NCI-H1105 treated with DMSO at 0.1 percent for 48 hours (cell line): ENCODE measurements around the gene ZNF423.

Experiments used
- DNase-seq: peaks from one replicate; lab custom pipeline; 2025; lab: John Stamatoyannopoulos, UW

Gene ZNF423

GRCh38 chr16:49869731-49870130, 13.8 kb upstream of the ZNF423 start:
- DNase-seq: no peak

GRCh38 chr16:49867796-49868668, 12.1 kb upstream of the ZNF423 start:
- DNase-seq: no peak

GRCh38 chr16:49867234-49867633, 11.3 kb upstream of the ZNF423 start:
- DNase-seq: no peak

DNA sequence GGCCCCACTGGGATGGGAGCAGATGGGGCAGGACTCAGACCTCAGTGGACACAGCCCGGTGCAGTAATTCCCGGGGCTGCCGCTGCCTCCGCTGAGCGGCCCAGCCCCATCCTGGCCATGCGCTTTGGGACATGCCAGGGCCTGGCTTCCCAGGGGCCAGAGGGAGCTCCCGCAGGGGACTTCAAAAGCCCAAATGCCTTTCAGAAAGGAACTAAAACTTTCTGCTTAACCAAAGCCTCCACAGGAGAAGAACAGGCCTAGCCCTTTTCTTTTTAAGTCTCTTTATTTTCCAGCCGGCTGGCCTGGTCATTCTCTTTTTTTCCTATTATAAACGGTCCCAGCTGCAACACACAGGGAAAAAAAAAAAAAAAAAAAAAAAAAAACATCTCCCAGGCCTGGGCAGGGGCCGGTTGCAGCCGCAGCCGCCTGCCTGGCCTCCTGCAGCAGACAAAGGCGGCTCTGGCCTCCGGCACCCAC, 10.7 kb upstream of the ZNF423 start:
- no peak for DNase-seq

- no peak for DNase-seq
Measured at GRCh38 chr16:49862694-49863093, 6.8 kb upstream of the ZNF423 start.

GRCh38 chr16:49861299-49861698, 5.4 kb upstream of the ZNF423 start:
- no peak for DNase-seq

- DNase-seq: peak; percentile 16
Measured at GRCh38 chr16:49860593-49860992, 4.7 kb upstream of the ZNF423 start.

- DNase-seq: no peak
Measured at GRCh38 chr16:49859125-49859811, 3.4 kb upstream of the ZNF423 start.

GRCh38 chr16:49858200-49859124, 2.5 kb upstream of the ZNF423 start:
- peak; percentile 19 for DNase-seq

DNA sequence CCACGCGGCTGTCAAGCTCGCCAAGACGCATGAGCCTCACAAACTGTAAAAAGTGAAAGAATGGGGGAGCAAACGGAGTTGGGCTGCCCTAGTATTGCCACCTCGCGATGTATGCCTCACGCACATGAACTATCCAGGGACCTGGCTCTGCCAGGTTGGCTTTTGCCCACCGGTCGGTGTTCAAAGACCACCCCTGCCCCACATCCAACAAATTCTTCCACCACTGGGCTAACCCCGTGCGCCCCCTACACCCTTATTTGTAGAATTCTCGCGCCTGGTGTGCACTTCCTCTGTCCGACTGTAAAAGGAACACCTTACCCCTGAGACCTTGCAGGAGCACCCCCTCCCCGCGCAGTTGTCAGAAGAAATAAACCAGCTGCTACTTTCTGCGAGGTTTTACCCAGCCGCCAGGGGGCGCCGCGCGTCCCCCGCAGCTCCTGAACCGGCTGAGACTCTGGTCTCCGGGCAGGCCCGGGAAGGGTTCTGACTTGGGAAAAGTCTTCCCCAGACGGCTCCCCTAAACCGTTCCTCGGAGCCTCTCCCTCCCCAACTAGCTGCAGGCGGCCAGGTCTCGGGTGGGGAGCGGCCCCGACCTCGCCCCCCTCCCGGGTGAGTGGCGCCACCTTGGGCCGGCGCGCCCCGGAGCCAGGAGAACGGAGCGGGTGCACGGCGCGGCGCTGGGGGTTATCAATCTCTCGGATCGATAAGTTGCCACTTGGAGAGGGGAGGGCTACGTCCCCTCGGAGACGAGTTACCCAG, 1.7 kb upstream of the ZNF423 start:
- peak; percentile 71 for DNase-seq

GRCh38 chr16:49856672-49857330, 889 bp upstream of the ZNF423 start:
- peak; percentile 72 for DNase-seq

- peak; percentile 74 for DNase-seq
Measured at GRCh38 chr16:49855280-49855821, 561 bp downstream of the ZNF423 start.

DNA sequence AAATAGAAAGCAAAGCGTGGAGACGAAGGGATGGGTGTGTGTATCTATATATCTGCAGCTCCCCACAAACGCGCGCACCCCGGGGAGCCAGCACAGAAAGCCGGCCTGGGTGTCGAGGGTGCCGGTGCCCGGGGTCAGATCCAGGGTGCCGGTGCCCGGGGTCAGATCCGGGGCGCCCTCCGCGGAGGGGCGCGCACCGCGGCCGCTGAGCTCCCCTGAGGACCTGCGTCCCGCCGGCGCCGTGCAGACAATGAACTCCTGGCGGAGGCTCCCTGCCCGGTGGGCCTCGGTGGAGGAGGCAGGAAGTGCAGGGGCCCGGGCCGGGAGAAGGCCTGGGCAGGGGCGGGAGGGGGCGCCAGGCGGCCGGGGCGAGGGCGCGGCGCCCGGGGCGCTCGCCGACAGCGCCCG, 1.1 kb downstream of the ZNF423 start:
- no peak for DNase-seq

GRCh38 chr16:49854188-49854795, 1.6 kb downstream of the ZNF423 start:
- DNase-seq: no peak

DNA sequence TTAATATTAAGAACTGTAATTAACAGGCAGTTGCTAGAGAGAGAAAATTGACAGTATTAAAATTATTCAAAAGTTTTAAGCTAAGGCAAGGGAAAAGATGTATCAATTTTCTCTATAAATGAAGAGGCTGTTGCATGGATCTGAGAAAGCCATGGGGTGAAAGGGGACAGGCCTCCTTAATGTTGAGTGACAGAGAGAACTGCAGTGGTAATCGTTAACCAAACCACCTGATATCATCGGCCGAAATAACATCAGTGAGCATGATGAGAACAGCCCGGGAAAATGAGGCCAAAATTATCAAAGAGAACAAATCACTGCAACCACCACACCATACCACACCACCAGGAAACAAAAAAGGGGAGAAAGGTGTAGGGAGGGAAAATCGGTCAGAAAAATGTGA, 3.6 kb downstream of the ZNF423 start:
- no peak for DNase-seq

DNA sequence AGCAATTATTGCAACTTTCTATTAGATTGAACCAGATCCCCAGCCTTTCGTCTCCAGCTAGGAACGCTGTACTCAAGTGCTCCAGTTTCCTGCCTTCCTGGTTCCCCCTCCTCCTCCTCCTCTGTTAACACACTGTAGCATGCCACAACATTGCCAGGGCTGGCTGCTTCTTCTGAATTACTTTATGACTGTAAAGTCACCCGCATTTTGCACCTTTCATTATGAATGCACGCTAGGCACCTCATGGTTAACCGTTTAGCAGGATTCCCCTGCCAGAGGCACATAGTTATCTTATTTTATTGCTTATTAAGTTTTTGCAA, 4.5 kb downstream of the ZNF423 start:
- no peak for DNase-seq

DNA sequence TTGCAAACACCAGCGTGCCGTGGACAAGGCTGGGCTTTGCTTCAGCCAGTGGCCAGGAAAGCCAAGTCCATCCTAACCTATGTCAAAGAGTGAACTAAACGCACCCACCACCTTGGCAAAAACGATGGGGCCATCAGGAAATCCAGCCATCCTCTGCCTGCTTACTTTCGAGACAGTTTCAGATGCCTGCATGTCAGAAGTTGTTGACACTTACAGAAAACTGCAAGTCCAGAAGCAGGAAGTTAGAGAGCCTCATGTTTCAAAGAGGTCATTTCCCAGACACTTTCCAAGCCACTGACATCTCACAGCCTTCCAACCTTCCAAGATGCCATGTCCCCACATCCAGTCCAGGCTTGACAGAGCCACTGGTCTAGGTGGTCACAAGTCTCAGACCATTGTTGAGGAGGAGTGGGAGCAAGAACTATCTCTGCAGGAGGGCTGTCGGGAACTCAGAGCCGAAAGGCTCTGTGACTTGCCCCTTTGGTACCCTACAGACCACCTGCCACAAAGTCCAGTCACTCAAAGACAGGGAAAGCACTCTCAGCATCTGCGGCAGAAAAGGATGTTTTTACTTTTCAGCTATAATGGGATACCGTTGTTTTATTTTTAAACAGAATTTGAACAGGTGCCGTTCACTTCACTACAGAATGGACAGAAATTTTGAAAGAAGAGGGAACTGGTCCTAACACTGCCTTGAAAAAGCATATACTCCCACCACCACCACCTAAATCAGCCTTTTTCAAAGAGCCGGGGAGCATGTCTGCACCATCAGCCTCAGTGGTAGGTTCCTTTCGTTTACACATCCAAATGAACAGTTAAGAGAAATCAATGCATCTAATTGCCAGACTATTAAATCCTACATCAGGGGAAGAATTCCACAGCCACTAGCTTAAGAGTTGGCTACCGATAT, 5.1 kb downstream of the ZNF423 start:
- DNase-seq: no peak

- peak; percentile 28 for DNase-seq
Measured at GRCh38 chr16:49849754-49850108, 6.2 kb downstream of the ZNF423 start.

- DNase-seq: peak; percentile 34
Measured at GRCh38 chr16:49849037-49849753, 6.7 kb downstream of the ZNF423 start.
